NCI-H226 (cell line): Measurements from ENCODE around the gene CCDC40.

ENCODE experiments used
- DNase-seq: peaks from one replicate; pipeline ENCODE4 v3.0.0-alpha.2; 2015

The CCDC40 gene

GRCh38 chr17:80000981-80001775, 35.3 kb upstream of the CCDC40 start:
- DNase-seq, result no peak

GRCh38 chr17:80002070-80002641, 34.3 kb upstream of the CCDC40 start:
- DNase-seq, result no peak

- DNase-seq, result no peak
These were observed 33.6 kb upstream of the CCDC40 start for GRCh38 chr17:80002690-80003490.

GRCh38 chr17:80003969-80004368, 32.5 kb upstream of the CCDC40 start:
- DNase-seq, result no peak

GRCh38 chr17:80005360-80006338, 30.8 kb upstream of the CCDC40 start:
- no peak for DNase-seq

GRCh38 chr17:80006339-80006720, 30.1 kb upstream of the CCDC40 start:
- DNase-seq, result no peak

- no peak for DNase-seq
These were observed 29.4 kb upstream of the CCDC40 start for GRCh38 chr17:80006811-80007752.

- no peak for DNase-seq
These were observed 28.5 kb upstream of the CCDC40 start for GRCh38 chr17:80007939-80008338.

GRCh38 chr17:80008383-80008840, 28.0 kb upstream of the CCDC40 start:
- peak; percentile 58 for DNase-seq

GRCh38 chr17:80008848-80009247, 27.6 kb upstream of the CCDC40 start:
- no peak for DNase-seq

- DNase-seq, result no peak
These were observed 26.8 kb upstream of the CCDC40 start for GRCh38 chr17:80009391-80010282.

- no peak for DNase-seq
These were observed 26.1 kb upstream of the CCDC40 start for GRCh38 chr17:80010283-80010858.

GRCh38 chr17:80011989-80012555, 24.4 kb upstream of the CCDC40 start:
- no peak for DNase-seq

GRCh38 chr17:80012765-80013741, 23.4 kb upstream of the CCDC40 start:
- no peak for DNase-seq

- no peak for DNase-seq
These were observed 19.0 kb upstream of the CCDC40 start for GRCh38 chr17:80017226-80018010.

- DNase-seq, result no peak
These were observed 17.4 kb upstream of the CCDC40 start for GRCh38 chr17:80018917-80019651.

- no peak for DNase-seq
These were observed 14.8 kb upstream of the CCDC40 start for GRCh38 chr17:80021600-80021999.
